Neural cell (in vitro differentiated cells): ENCODE results near the gene PKP3. TPM values are rescaled to one million over a fixed set of nuclear protein-coding genes. Genes with fewer than 3 reads are reported as not detected.

Source experiments
- H2AFZ ChIP-seq: fragments of 200-600, 300-800 bp; sonication (generic), shearing (Covaris generic); 2 replicates; pipeline ENCODE4 v1.6.0; 2014; ENCODE audit warnings: low read depth, mild to moderate bottlenecking, antibody characterized with exemption, low read length, moderate library complexity
- H3F3A ChIP-seq: fragments of 200-600 bp; shearing (Covaris generic); 2 replicates; pipeline ENCODE4 v1.6.1; 2016; ENCODE audit warnings: mild to moderate bottlenecking, moderate library complexity, mixed read lengths, antibody characterized with exemption, low read length; ENCODE audit not compliant: insufficient read depth, poor library complexity, severe bottlenecking
- H3K27ac ChIP-seq: fragments of 200-600, 300-800 bp; sonication (generic), shearing (Covaris generic); 2 replicates; pipeline ENCODE4 v1.5.1; 2014; ENCODE audit warnings: mild to moderate bottlenecking, low read length, moderate library complexity
- H3K27me3 ChIP-seq: fragments of 300-800, 200-600 bp; sonication (generic), shearing (Covaris generic); 2 replicates; pipeline ENCODE4 v1.6.0; 2014; ENCODE audit warnings: mild to moderate bottlenecking, low read depth, low read length, moderate library complexity; ENCODE audit not compliant: insufficient read depth
- H3K36me3 ChIP-seq: fragments of 300-800, 200-600 bp; sonication (generic), shearing (Covaris generic); 2 replicates; pipeline ENCODE4 v1.5.1; 2014; ENCODE audit warnings: mild to moderate bottlenecking, antibody characterized with exemption, low read length, moderate library complexity; ENCODE audit not compliant: insufficient read depth
- H3K4me2 ChIP-seq: fragments of 300-800, 200-600 bp; sonication (generic), shearing (Covaris generic); 2 replicates; pipeline ENCODE4 v1.6.0; 2014; ENCODE audit warnings: mild to moderate bottlenecking, low read length
- H3K4me3 ChIP-seq: fragments of 300-800, 200-600 bp; sonication (generic), shearing (Covaris generic); 2 replicates; pipeline ENCODE4 v1.5.1; 2014; ENCODE audit warnings: mild to moderate bottlenecking, low read length, moderate library complexity
- H3K79me2 ChIP-seq: fragments of 200-600 bp; shearing (Covaris generic); replicated peaks from 2 replicates; pipeline ENCODE4 v1.6.0; 2014; ENCODE audit warnings: mild to moderate bottlenecking, low read length, moderate library complexity; ENCODE audit not compliant: insufficient read depth
- H3K9ac ChIP-seq: fragments of 300-800, 200-600 bp; sonication (generic), shearing (Covaris generic); 2 replicates; pipeline ENCODE4 v1.6.1; 2016; ENCODE audit warnings: mild to moderate bottlenecking, low read length, mixed read lengths
- H3K9me2 ChIP-seq: fragments of 200-600 bp; shearing (Covaris generic); 2 replicates; pipeline ENCODE4 v1.6.1; 2016; ENCODE audit warnings: mild to moderate bottlenecking, low read length, mixed read lengths; ENCODE audit not compliant: insufficient read depth
- H3K9me3 ChIP-seq: fragments of 200-600, 300-800 bp; sonication (generic), shearing (Covaris generic); 2 replicates; pipeline ENCODE4 v1.6.1; 2016; ENCODE audit warnings: mild to moderate bottlenecking, mixed run types, low read length, moderate library complexity, mixed read lengths
- H4K20me1 ChIP-seq: fragments of 200-600 bp; shearing (Covaris generic); 2 replicates; pipeline ENCODE4 v1.6.1; 2016; ENCODE audit warnings: mild to moderate bottlenecking, mixed run types; ENCODE audit not compliant: insufficient read depth
- CTCF ChIP-seq: fragments of 450-650 bp; IDR thresholded peaks from 2 replicates; pipeline ENCODE4 v1.5.1; 2014; ENCODE audit warnings: antibody characterized with exemption, mild to moderate bottlenecking, moderate library complexity; ENCODE audit not compliant: poor library complexity, severe bottlenecking
- EP300 ChIP-seq: fragments of 450-650 bp; conservative IDR thresholded peaks from 2 replicates; pipeline ENCODE4 v1.6.1; 2014; ENCODE audit warnings: antibody characterized with exemption, mild to moderate bottlenecking, moderate library complexity; ENCODE audit not compliant: poor library complexity, severe bottlenecking
- EZH2 ChIP-seq: fragments of 200-600, 300-800 bp; shearing (Covaris generic), sonication (generic); IDR thresholded peaks from 2 replicates; pipeline ENCODE4 v1.6.1; 2014; ENCODE audit warnings: antibody characterized with exemption, low read length, borderline replicate concordance, mild to moderate bottlenecking; ENCODE audit not compliant: insufficient read depth, poor library complexity, severe bottlenecking
- MXI1 ChIP-seq: fragments of 450-650 bp; conservative IDR thresholded peaks from 2 replicates; pipeline ENCODE4 v1.6.1; 2014; ENCODE audit warnings: antibody characterized with exemption, mild to moderate bottlenecking; ENCODE audit not compliant: poor library complexity, severe bottlenecking
- POLR2AphosphoS5 ChIP-seq: IDR thresholded peaks from 2 replicates; pipeline ENCODE4 v1.6.1; 2012
- RAD21 ChIP-seq: fragments of 450-650 bp; conservative IDR thresholded peaks from 2 replicates; pipeline ENCODE4 v1.6.1; 2014; ENCODE audit warnings: antibody characterized with exemption, mild to moderate bottlenecking, moderate library complexity
- REST ChIP-seq: IDR thresholded peaks from 2 replicates; pipeline ENCODE4 v1.6.1; 2012; ENCODE audit warnings: borderline replicate concordance
- SMC3 ChIP-seq: fragments of 450-650 bp; conservative IDR thresholded peaks from 2 replicates; pipeline ENCODE4 v1.6.1; 2014; ENCODE audit warnings: antibody characterized with exemption, mild to moderate bottlenecking, moderate library complexity; ENCODE audit not compliant: poor library complexity
- TAF1 ChIP-seq: IDR thresholded peaks from 2 replicates; pipeline ENCODE4 v1.6.1; 2012; ENCODE audit warnings: low read depth
- polyA plus RNA-seq: library from polyadenylated mRNA; depleted of rRNA; stranded (reverse); fragments of >200 nt; gene quantifications from 2 replicates; pipeline ENCODE4 v1.2.3, GENCODE V29; 2014

PKP3 gene
- polyA plus RNA-seq, 1 donor from 2014 or later: not detected

- Histone ChIP-seq H3K9me2 (no peaks in the 10 kb centered on the region), H3K27ac (no peak overlapping the region), H3K79me2 (no peaks in the 10 kb centered on the region), H3K9me3 (no peaks in the 10 kb centered on the region), H4K20me1 (no peaks in the 10 kb centered on the region), H2AFZ (no peak overlapping the region), H3K27me3 (peaks cover 26% of the 10 kb centered on the region), H3K4me2 (no peak overlapping the region), H3K36me3 (no peaks in the 10 kb centered on the region), H3F3A (no peaks in the 10 kb centered on the region), H3K4me3 (no peak overlapping the region), H3K9ac (no peak overlapping the region)
- TF ChIP-seq EZH2: no peak
- TF ChIP-seq SMC3: no peak
- no peak for TF ChIP-seq POLR2AphosphoS5
- no peak for TF ChIP-seq CTCF
- TF ChIP-seq MXI1: no peak
- no peak for TF ChIP-seq TAF1
- no peak for TF ChIP-seq RAD21
- no peak for TF ChIP-seq REST
- no peak for TF ChIP-seq EP300
Measured at GRCh38 chr11:412641-413119, 18.7 kb downstream of the PKP3 start.

GRCh38 chr11:413120-414081 is 19.4 kb downstream of the PKP3 start:
- no peaks in the 10 kb centered on the region for H4K20me1 ChIP-seq
- no peak for TF ChIP-seq SMC3
- no peak for TF ChIP-seq MXI1
- no peak for TF ChIP-seq REST
- no peak for TF ChIP-seq RAD21
- no peak for TF ChIP-seq TAF1
- no peak for TF ChIP-seq POLR2AphosphoS5
- TF ChIP-seq EP300: no peak
- no peak for TF ChIP-seq EZH2
- TF ChIP-seq CTCF: no peak
- peaks cover 33% of the 10 kb centered on the region for H3K27me3 ChIP-seq
- no peaks in the 10 kb centered on the region for H3K9me2 ChIP-seq
- H3K9me3 ChIP-seq: no peaks in the 10 kb centered on the region
- no peaks in the 10 kb centered on the region for H3F3A ChIP-seq
- H3K9ac ChIP-seq: no peak overlapping the region
- no peak overlapping the region for H3K4me3 ChIP-seq
- no peak overlapping the region for H2AFZ ChIP-seq
- no peak overlapping the region for H3K4me2 ChIP-seq
- H3K36me3 ChIP-seq: no peaks in the 10 kb centered on the region
- H3K79me2 ChIP-seq: no peaks in the 10 kb centered on the region
- H3K27ac ChIP-seq: no peak overlapping the region
